Stimulated activated CD4-positive, alpha-beta T cell treated with anti-CD3 and anti-CD28 coated beads, Interleukin-1b, Interleukin-23, amount 100 ng/mL, for 48 hours (primary cell): Measurements from ENCODE around the gene VPS72.

Experiments
- DNase-seq: peaks from one replicate; pipeline ENCODE4 v3.0.0-alpha.2; 2020

The VPS72 gene

GRCh38 chr1:151184211-151184610 lies 5.8 kb downstream of the VPS72 start:
- no peak for DNase-seq

- no peak for DNase-seq
Observed at GRCh38 chr1:151176514-151177045, 13.4 kb downstream of the VPS72 start.

- DNase-seq = no peak
Observed at GRCh38 chr1:151175863-151176262, 14.1 kb downstream of the VPS72 start, which contains the start of gene TMOD4. TMOD4 (minus strand) TSS chr1:151175981; CDS start chr1:151174875, 1,106 bp downstream.

DNA sequence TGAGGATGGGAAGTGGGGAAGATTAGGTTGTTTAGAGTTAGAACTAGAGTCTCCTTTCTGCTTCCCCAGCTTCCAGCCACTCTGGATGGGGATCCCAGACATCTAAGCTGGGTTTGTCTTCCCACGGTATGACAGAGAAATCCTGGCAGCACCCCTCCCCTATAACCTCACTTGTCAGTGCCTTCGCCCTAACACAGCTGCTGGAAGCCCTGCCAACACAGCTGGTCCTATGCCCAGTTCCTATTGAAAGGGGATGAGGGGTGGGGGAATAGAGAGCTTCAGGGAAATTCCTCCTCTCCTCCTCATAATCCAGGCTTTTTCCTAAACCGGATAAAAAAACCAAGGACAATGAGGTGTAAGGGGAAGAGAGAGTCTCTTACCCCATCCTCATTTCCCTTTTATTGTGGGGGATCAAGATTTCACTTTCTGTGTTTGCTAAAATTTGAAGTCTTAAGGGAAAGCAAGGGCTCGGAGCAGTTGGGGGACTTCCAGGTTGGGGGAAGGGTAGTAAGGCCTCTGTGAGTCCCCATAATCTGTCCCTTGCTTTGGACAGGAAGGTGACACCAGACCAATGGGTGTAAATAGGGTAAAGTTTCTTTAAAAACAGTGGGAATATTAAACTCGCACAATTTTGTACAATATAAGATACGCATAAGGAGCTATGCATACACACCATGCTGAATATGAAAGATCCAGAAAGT lies 14.8 kb downstream of the VPS72 start:
- no peak for DNase-seq

DNA sequence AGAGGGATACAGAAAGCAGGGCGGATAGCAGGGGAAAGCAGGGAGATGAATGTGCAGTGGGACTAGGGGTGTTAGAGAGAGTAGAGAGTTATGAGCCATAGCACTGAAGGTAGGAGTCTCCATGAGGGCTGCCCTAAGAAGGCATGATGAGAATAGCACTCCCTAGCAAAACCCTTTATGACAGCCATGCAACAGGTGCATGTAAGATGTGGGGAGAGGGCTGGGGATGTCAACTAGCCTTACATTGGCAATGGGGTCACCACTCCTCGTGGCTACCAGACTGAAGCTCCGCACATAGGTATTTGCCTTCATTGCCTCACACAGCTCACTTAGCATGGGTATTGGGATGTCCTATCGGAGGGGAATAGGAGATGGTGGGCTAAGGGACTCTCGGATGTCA lies 18.8 kb downstream of the VPS72 start:
- DNase-seq = no peak

DNA sequence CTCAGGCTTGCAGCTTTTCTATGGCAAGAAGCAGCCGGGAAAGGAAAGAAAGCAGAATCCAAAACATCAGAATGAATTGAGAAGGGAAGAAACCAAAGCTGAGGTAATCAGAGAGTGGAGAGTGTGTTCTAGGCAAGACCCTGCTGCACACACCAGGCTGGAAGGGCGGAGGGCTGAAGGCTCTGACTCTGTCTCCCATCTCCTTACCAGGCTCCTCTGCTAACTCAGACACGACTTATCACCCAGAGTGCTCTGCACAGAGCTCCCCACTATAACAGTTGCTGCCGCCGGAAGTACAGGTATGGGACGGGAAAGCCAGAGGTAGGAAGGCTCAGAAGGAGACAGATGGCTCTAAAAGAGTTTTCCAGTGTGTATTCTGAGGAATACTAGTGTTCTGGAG lies 22.9 kb downstream of the VPS72 start:
- DNase-seq = no peak

DNA sequence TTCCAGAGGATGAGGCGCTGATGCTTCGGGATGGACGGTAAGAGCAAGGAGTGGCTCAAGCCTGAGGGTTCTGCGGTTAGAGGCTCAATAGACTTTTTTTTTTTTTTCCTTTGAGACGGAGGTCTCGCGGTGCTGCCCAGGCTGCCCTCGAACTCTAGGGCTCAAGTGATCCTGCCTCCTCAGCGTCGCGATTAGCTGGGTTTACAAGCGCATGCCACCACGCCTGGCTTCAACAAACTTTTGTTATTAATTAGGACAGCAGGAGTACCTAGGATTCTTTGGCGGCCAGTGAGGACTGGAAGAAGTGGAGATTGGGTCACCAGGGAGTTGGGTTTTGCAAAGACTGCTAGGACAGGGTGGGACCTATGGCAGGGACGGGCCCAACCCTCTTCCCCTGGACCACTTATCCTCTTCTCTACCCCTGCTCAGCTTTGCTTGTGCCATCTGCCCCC lies 23.5 kb downstream of the VPS72 start:
- DNase-seq = no peak

DNA sequence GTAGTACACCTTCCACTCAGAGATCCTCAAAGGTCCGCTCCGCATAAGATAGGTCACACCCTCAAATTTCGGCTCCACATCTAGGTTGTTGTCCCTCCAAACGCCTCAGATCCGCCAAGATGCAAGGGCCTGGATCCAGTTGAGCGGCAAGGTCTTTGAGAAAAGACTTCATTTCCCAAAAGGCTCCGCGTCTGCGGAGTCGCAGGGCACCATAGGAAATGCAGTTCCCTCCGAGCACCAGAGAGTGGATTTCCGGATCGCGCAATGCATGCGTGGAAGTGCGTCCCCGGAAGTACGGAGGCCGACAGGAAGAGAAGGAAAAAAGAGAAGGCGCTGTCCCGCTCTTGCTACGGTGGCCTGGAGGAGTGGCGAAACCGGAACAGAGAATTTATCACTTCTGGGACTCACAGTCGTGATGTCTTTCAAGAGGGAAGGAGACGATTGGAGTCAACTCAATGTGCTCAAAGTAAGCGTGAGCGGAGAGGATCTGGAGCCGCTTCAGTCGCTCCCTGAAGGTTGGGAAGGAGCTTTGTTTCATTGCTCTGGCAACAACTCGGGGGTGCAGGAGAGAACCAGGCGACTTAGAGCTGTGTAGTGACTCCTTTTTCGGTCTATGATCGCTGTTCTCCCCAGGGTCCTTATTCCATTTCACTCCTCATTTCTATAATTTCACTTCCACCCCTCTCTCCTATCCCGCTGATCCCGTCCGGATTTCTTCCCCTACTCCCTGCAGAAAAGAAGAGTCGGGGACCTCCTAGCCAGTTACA lies 24.1 kb downstream of the VPS72 start, which contains the start of the genes LYSMD1 and SCNM1:
Gene LYSMD1 (minus strand): TSS at position 165 of the 767 bp plus-strand sequence. CDS start 644 bp downstream, outside the sequence.
Gene SCNM1 (plus strand): TSS at position 407 of the 767 bp plus-strand sequence. CDS start 9 bp downstream, at position 416.
- DNase-seq = peak; percentile 98

GRCh38 chr1:151165281-151165737 lies 24.7 kb downstream of the VPS72 start:
- no peak for DNase-seq

- no peak for DNase-seq
Observed at GRCh38 chr1:151164732-151165280, 25.2 kb downstream of the VPS72 start.

DNA sequence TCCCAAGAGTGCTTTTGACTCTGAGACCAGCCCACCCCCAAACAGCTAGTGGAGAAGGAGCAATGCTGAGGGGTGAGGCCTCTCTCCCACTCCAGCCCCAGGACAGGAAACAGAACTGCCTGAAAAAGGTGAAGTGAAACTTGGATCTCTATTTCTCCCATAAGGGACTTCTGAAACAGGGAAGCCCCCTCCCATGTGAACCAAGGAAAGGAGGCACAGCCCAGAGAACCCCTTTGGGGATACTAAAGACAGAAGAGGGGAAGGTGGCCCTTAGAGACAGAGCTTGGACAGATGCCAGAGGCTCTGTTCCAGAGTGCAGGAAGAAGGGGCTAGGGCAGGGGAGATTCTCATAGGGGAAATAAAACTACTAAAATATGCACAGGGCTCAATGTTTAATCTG lies 30.6 kb downstream of the VPS72 start:
- no peak for DNase-seq

DNA sequence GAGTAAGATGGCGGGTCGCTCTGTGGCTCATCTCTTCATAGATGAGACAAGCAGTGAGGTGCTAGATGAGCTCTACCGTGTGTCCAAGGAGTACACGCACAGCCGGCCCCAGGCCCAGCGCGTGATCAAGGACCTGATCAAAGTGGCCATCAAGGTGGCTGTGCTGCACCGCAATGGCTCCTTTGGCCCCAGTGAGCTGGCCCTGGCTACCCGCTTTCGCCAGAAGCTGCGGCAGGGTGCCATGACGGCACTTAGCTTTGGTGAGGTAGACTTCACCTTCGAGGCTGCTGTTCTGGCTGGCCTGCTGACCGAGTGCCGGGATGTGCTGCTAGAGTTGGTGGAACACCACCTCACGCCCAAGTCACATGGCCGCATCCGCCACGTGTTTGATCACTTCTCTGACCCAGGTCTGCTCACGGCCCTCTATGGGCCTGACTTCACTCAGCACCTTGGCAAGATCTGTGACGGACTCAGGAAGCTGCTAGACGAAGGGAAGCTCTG lies 31.2 kb downstream of the VPS72 start:
- DNase-seq = peak; percentile 37

DNA sequence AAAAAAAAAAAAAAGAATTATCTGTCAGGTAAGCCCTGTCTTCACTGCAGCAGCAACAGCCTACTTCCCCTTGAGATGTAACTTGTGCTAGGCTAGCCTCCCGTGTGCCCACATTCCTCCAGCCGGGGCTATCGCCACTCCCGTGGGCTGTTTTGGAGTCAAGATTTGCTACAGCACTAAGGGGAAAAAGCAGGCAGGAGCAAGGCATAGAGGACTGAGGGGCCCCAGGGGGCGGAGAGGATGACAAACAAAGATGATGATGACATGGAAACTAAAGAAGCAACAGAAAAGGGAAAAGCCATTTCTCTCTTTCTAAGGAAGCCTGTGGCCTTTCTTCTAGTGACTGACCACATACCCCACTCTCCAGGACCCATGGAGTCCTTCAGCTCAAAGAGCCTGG lies 31.7 kb downstream of the VPS72 start:
- DNase-seq = peak; percentile 68

DNA sequence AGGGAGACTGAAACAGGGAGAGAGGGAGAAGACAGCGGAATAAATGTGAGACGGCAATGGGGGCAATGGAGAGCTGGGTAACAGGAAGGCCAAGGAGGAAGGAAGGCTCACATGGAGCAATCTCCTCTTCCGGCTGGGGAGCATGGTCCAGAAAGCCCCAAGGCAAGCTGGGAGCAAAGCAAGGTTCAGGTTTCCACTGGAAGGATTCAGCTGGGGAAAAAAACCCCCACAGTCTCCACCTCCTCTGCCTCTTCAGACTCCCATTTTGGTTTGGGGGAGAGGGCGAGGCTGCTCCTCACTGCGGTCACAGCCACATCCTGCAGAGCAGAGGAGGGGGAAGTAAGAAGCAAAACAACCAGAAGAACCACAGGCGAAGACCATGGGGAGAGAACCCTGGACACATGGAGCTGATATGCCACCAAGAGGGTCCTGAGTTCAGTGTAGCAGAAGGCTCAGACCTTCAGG lies 32.9 kb downstream of the VPS72 start:
- DNase-seq = peak; percentile 67

DNA sequence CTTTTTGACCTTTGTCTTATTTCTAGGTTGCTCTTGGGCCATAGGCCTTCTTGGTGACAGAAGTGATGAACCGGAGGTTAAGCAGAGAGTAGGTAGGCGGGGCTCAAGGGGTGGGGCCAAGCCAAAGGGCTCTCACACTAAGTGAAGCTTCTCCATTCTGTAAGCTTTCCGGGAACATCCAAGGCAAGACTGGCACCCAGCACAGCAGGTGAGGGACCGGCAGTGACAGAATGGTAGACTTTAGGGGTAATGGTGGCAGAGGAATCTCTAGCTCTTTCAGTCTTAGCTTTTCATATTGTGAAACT lies 33.5 kb downstream of the VPS72 start, which contains the start of gene TNFAIP8L2:
Gene TNFAIP8L2 (plus strand): TSS at position 135 of the 305 bp plus-strand sequence. CDS start 2,049 bp downstream, outside the sequence.
- DNase-seq = peak; percentile 79

DNA sequence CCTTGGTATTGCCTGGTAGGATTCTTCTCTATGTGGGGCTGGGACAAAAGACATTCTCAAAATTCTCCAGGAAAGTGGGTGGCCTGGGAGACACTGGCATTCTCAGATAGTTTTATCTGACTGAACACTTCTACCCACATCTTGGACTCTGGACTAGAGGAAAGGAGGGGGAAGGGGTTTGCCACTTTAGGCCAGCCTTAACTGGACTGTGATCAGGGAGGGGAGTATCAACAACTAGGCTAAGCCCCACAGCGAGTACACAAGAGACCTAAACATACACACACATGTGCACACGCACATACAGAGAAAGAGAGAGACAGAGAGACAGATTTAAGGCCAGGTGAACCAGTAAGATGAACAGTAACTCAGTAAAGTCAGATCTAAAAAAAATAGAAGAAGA lies 42.3 kb downstream of the VPS72 start:
- no peak for DNase-seq

- DNase-seq = no peak
Observed at GRCh38 chr1:151147132-151147503, 42.9 kb downstream of the VPS72 start.

DNA sequence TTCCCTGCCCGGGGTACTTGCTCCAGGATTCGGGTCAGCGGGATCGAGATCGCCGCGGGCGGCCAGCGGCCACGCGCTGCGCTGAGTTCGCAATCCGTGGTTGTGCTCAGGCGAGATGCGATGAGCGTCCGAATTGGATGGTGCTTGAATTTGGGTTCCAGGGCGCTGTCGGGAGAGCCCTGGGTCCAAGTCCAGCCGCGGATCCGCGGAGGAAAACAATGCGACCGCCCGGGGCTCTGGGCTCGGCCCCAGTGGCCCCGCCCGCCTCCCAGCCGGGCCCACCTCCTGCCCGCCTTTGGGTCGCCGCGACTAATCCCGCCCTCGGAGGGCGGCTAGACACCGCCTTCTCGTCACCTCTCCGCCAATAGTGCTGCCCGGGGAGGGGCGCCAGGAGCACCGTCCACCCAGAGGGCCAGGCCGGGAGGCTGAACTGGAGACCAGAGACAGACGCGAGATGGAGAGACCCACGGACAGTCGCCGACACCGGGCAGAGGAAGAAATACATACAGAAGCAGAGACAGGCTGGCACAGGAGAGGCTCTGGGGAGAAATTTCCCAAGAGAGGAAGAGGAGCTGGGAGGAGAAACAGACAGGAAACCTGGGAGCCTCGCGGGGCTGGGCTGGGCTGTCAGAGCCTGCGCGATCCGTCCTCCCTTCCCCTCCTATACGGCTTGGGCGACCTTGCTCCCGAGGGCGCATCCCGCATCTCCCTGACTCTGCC lies 43.4 kb downstream of the VPS72 start, which contains the start of gene SEMA6C:
Gene SEMA6C (minus strand): TSS at position 220 of the 720 bp plus-strand sequence. CDS start 4,010 bp downstream, outside the sequence.
- peak; percentile 86 for DNase-seq

- DNase-seq = no peak
Observed at GRCh38 chr1:151146072-151146411, 44.0 kb downstream of the VPS72 start.

- no peak for DNase-seq
Observed at GRCh38 chr1:151145304-151146071, 44.5 kb downstream of the VPS72 start.
